ENCODE measurements around the gene C6orf141. TPM values are rescaled to one million over a fixed set of nuclear protein-coding genes. Genes with fewer than 3 reads are reported as not detected.

Gene C6orf141
- total and polyA plus RNA-seq, 2 of the 13 experiments (the other 11 are each of a cell fraction or from before 2014, with no cell fraction given), result 0.07 TPM; not detected in 1

DNA sequence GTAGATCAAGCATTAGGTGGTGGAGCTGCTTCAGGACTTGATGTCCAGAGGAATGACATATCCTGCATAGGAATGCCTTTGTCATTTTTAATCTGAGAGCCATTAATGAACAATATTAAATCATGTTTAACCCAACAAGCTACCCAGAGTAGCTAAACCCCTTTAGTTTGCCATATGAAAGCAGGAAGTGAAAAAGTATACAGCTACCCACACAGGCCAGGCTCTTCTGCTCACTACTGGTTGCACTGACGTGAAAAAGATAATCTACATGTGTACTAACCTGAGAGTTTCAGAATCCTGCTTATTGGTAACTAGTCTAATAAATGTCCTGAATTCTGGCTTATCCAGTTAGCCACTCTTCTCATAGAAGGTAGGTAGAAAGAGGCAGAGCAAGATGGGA is 30.8 kb upstream of the C6orf141 start:
- BruUV-seq (replicated peaks), result no TSS peak
- ATAC-seq, result no peak
- no peak overlapping the region for H2AFZ ChIP-seq (ENCODE audit: low read length)

More for the DNA sequence above, 30.8 kb upstream of the C6orf141 start:
- POLR2A ChIA-PET, result no interaction called here
- intact Hi-C loops (cut with micrococcal nuclease; ENCODE audit: unreplicated experiment) (loop anchor here (5.0 kb wide), 1 partner anchor 243 kb away; no protein-coding TSS in a partner anchor), in situ Hi-C loops (cut with HindIII; ENCODE audit: extremely low pct_ligation_motif_present, low pct_unique_long_range_greater_than_20kb) (no loop called here)
- H3K4me1 ChIP-seq (ENCODE audit: insufficient read depth, low read length), result peaks cover 57% of the 10 kb centered on the region
- H3K27me3 ChIP-seq (ENCODE audit: control insufficient read depth in 1 of 2, insufficient read depth in 2 of 2, low read length in 2 of 2), result no peaks in the 10 kb centered on the region
- FAIRE-seq (no peak), DNase-seq (ENCODE audit: low spot score) (no peak)
- no peaks in the 10 kb centered on the region for H4K20me1 ChIP-seq (ENCODE audit: insufficient read depth, low read length)
- H3K9me3 ChIP-seq (ENCODE audit: low read length), result no peaks in the 10 kb centered on the region
- H3K36me3 ChIP-seq (replicated peaks in 1 of 2; ENCODE audit: control insufficient read depth in 1 of 2, insufficient read depth in 2 of 2, low read length in 2 of 2), result no peaks in the 10 kb centered on the region
- H3K4me3 ChIP-seq (replicated peaks in 1 of 3; ENCODE audit: insufficient read depth in 1 of 3, low read depth in 2 of 3, low read length in 3 of 3), result no peak overlapping the region
- no peak overlapping the region for H3K4me2 ChIP-seq (ENCODE audit: low read depth, low read length)
- H3K27ac ChIP-seq (ENCODE audit: extremely low read length, insufficient read depth, low read length), result no peak overlapping the region
- no peaks in the 10 kb centered on the region for H3K79me2 ChIP-seq (ENCODE audit: insufficient read depth, low read length)
- WGBS (ENCODE audit: low lambda C conversion rate), result 92% methylated on average over 1 of the region's 1 CpG
- CTCF ChIA-PET (ENCODE audit: low intra/inter-chr PET ratio, low total read pairs), result no interaction called here
- TF ChIP-seq AKAP8 (CRISPR knock-in tag; IDR thresholded peaks at IDR 0.05), result no peak
- TF ChIP-seq, protein P1, sequence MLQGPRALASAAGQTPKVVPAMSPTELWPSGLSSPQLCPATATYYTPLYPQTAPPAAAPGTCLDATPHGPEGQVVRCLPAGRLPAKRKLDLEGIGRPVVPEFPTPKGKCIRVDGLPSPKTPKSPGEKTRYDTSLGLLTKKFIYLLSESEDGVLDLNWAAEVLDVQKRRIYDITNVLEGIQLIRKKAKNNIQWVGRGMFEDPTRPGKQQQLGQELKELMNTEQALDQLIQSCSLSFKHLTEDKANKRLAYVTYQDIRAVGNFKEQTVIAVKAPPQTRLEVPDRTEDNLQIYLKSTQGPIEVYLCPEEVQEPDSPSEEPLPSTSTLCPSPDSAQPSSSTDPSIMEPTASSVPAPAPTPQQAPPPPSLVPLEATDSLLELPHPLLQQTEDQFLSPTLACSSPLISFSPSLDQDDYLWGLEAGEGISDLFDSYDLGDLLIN (CRISPR knock-in tag; IDR thresholded peaks at IDR 0.05; ENCODE audit: borderline replicate concordance), result no peak
- TF ChIP-seq, protein P2, sequence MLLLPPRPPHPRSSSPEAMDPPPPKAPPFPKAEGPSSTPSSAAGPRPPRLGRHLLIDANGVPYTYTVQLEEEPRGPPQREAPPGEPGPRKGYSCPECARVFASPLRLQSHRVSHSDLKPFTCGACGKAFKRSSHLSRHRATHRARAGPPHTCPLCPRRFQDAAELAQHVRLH (CRISPR knock-in tag; IDR thresholded peaks at IDR 0.05; ENCODE audit: borderline replicate concordance, low read depth), result no peak
- no peak for TF ChIP-seq POLR2G (IDR thresholded peaks at IDR 0.05; ENCODE audit: low read depth, low read length)
- TF ChIP-seq, protein P3, sequence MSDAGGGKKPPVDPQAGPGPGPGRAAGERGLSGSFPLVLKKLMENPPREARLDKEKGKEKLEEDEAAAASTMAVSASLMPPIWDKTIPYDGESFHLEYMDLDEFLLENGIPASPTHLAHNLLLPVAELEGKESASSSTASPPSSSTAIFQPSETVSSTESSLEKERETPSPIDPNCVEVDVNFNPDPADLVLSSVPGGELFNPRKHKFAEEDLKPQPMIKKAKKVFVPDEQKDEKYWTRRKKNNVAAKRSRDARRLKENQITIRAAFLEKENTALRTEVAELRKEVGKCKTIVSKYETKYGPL (CRISPR knock-in tag; IDR thresholded peaks at IDR 0.05), result no peak
- no peak for TF ChIP-seq NCOR1 (IDR thresholded peaks at IDR 0.05; ENCODE audit: borderline replicate concordance, low read length)
- H3K9ac ChIP-seq (ENCODE audit: insufficient read depth, low read depth, low read length), result no peak overlapping the region

All from HepG2 (cell line).